ENCODE results near the gene ABHD17A.
"Not testable (repeated sequence)": the region's sequence is repeated elsewhere in the genome, so short reads cannot be mapped to it uniquely, and the experiment has no call there.

- TF ChIP-seq YY1 (IDR thresholded peaks at IDR 0.05; ENCODE audit: insufficient read depth, insufficient read length); ZNF274 (IDR thresholded peaks at IDR 0.05; ENCODE audit: low read depth, low read length): not testable (repeated sequence)
These were observed 3.8 kb downstream of the ABHD17A start for GRCh38 chr19:1881393-1882088.
